T-helper 2 cell treated with Interferon-gamma antibody and Interleukin-4, amounts not matched to agents 5 μg/mL and 100 μg/mL, for 36 hours (primary cell): ENCODE results near the gene PTPRF.

Experiments
- DNase-seq: peaks from one replicate; pipeline ENCODE4 v3.0.0; 2021; ENCODE audit warnings: low spot score
- H3K27ac Mint-ChIP-seq: one replicate; pipeline ENCODE4 v1.8.0; 2021; ENCODE audit warnings: mild to moderate bottlenecking, mixed read lengths
- H3K27me3 Mint-ChIP-seq: one replicate; pipeline ENCODE4 v1.8.0; 2021; ENCODE audit warnings: low read depth, mixed read lengths
- H3K36me3 Mint-ChIP-seq: one replicate; pipeline ENCODE4 v1.8.0; 2021; ENCODE audit warnings: low read depth, mixed read lengths
- H3K4me1 Mint-ChIP-seq: one replicate; pipeline ENCODE4 v1.8.0; 2021; ENCODE audit warnings: low read depth, mixed read lengths
- H3K4me3 Mint-ChIP-seq: one replicate; pipeline ENCODE4 v1.8.0; 2022; ENCODE audit warnings: mild to moderate bottlenecking, moderate library complexity, mixed read lengths
- H3K9me3 Mint-ChIP-seq: one replicate; pipeline ENCODE4 v1.8.0; 2021; ENCODE audit warnings: mixed read lengths

PTPRF gene

DNA sequence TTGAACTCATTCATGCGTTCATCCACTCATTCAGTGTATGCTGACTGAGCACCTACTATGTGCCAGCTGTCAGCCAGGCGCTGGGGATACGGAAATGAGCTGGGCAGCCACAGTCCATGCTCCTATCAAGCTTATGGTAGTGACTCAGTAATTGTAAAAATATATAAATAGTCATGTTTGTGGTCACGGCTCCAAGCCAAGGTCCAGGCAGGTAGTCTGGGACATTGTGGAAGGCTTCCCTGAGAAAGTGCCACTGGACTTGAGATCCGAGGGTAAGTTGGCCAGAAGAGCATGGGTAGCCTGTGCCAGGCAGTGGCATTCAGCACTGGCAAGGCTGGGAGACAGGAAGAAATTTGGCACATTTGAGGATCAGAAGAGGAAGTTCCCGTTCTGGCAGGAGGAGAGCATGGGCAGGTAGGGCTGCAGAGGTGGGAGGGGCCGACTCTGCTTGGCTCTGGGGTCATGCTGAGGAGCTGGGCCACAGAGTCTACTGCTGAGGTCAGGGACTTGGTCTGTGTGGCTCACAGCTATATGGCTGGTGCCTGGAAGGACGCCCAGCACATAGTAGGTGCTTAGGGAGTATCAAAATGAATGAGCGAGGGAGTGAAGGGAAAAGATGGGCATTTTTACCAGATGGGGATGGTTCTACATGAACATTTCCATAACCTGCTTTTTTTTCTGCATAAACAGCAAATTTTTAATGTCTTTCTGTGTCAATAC, 6.9 kb downstream of the PTPRF start:
- Mint-ChIP-seq H3K4me1 (no peaks in the 10 kb centered on the region), H3K36me3 (no peaks in the 10 kb centered on the region), H3K27ac (no peak overlapping the region), H3K4me3 (no peak overlapping the region), H3K27me3 (peaks cover 13% of the 10 kb centered on the region), H3K9me3 (no peaks in the 10 kb centered on the region)
- no peak for DNase-seq

DNA sequence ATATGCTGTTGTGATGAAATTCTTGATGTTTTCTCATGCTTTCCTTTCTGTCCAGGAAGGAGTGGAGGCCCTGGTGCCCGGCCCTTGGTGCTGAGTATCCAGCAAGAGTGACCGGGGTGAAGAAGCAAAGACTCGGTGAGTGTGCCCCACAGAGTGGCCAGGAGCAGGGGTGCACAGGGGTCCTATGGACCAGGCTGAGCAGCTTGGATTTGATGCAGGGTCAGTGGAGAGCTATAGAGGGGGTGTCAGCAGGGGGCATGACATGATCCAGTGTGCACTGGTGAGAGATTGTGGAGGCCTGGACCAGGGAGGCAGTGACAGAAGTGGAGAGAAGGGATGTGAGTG, 7.4 kb downstream of the PTPRF start:
- DNase-seq: no peak
- H3K27me3 Mint-ChIP-seq: peaks cover 8% of the 10 kb centered on the region
- no peak overlapping the region for H3K27ac Mint-ChIP-seq
- no peak overlapping the region for H3K4me3 Mint-ChIP-seq
- H3K9me3 Mint-ChIP-seq: no peaks in the 10 kb centered on the region
- H3K36me3 Mint-ChIP-seq: no peaks in the 10 kb centered on the region
- no peaks in the 10 kb centered on the region for H3K4me1 Mint-ChIP-seq

DNA sequence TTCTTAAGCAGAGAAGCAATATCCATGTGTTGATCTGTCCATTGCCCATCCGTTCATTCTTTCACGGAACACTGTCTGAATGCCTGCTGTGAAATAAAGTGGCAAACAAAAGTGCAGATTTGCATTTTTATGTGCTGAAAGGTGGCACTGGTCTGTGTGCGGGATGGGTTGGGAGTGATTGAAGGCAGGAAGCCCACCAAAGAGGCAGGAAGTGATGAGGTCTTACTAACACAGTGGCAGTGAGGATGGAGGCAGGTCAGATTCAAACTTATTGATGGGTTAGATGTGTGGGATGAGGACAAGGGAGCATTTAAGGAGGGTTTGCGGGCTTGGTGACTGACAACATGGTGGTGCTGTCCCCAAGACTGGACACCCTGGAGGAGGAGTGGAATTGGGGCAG, 8.3 kb downstream of the PTPRF start:
- Mint-ChIP-seq H3K4me1 (no peaks in the 10 kb centered on the region), H3K9me3 (no peaks in the 10 kb centered on the region), H3K4me3 (no peak overlapping the region), H3K36me3 (no peaks in the 10 kb centered on the region), H3K27me3 (peaks cover 5% of the 10 kb centered on the region), H3K27ac (no peak overlapping the region)
- DNase-seq: no peak

DNA sequence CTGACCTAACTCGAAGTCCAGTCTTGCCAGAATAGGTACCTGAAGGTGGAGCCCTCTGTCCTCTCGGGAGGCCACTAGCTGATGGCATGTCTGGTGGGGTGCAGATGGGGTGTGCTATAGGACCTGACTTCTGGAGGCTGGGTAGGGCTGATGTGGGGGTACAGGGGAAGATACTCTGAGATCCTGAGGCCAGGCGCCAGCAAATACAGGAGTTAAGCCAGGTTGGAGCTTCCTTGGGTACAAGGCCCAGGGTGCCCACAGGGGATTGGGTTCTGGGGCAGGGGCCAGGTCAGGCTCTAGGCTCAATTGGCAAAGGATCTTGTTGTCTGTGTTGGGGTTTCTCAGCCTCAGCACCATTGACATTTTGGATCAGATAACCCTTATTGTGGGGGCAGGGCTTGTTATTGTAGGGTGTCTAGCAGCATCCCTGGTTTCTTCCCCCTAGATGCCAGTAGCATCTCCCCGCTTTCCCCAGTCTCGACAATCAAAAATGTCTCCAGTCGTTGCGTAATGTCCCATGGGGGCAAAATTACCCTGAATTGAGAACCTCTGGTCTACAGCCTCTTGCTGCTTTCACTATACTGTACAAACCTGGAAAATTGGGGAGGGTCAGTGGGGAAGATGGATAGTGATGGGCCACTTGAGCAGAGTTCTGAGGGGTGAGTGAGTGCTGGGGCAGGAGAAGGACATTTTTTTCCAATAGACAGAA, 9.2 kb downstream of the PTPRF start:
- H3K9me3 Mint-ChIP-seq: no peaks in the 10 kb centered on the region

DNA sequence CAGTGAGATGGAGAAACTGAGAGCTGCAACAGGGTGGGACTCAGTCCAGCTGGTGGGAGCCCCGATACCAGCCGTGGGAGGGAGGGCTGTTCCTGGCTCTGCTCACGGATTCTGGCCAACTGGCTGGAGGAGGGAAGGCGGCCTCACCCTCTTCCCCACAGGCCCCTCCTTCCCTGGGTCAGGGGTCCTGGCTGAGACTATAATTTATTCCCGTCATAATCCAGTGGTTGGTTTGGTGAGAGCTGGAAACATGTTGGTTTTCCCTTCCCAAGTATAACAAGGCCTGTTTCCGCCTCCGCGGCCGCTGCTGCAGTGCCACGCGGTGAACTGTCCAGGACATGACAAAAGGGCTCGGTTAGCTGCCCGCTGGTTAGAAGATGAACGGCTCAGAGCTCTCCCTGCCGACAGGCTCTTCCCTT, 10.0 kb downstream of the PTPRF start:
- Mint-ChIP-seq H3K4me3 (no peak overlapping the region), H3K9me3 (no peaks in the 10 kb centered on the region), H3K4me1 (no peaks in the 10 kb centered on the region), H3K27ac (no peak overlapping the region), H3K36me3 (no peaks in the 10 kb centered on the region), H3K27me3 (no peaks in the 10 kb centered on the region)
- no peak for DNase-seq

More for the DNA sequence above, 9.2 kb downstream of the PTPRF start:
- H3K4me3 Mint-ChIP-seq: no peak overlapping the region
- no peak overlapping the region for H3K27ac Mint-ChIP-seq
- H3K4me1 Mint-ChIP-seq: no peaks in the 10 kb centered on the region
- no peaks in the 10 kb centered on the region for H3K27me3 Mint-ChIP-seq
- DNase-seq: no peak
- H3K36me3 Mint-ChIP-seq: no peaks in the 10 kb centered on the region

DNA sequence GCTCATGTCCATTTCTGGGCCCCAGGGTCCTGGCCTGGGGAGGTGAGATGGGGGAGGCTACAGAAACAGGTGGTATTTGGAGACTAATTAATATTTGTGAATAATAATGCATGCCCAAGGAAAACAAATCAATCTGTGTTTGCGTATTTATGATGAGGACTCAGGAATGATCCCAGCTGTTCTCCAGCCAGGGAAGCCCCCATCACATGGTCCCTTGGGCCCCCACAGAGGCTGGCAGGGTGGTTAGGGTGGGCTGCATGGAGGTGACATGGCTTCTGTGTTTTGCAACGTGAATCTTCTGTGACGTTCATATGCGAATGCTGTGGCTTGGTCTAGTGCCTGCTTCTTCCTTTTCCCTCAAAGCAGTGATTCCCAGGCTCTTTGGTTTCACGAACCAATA, 10.5 kb downstream of the PTPRF start:
- DNase-seq: no peak
- H3K27ac Mint-ChIP-seq: no peak overlapping the region
- H3K27me3 Mint-ChIP-seq: no peaks in the 10 kb centered on the region
- H3K9me3 Mint-ChIP-seq: no peaks in the 10 kb centered on the region
- H3K4me1 Mint-ChIP-seq: no peaks in the 10 kb centered on the region
- H3K4me3 Mint-ChIP-seq: no peak overlapping the region
- no peaks in the 10 kb centered on the region for H3K36me3 Mint-ChIP-seq

DNA sequence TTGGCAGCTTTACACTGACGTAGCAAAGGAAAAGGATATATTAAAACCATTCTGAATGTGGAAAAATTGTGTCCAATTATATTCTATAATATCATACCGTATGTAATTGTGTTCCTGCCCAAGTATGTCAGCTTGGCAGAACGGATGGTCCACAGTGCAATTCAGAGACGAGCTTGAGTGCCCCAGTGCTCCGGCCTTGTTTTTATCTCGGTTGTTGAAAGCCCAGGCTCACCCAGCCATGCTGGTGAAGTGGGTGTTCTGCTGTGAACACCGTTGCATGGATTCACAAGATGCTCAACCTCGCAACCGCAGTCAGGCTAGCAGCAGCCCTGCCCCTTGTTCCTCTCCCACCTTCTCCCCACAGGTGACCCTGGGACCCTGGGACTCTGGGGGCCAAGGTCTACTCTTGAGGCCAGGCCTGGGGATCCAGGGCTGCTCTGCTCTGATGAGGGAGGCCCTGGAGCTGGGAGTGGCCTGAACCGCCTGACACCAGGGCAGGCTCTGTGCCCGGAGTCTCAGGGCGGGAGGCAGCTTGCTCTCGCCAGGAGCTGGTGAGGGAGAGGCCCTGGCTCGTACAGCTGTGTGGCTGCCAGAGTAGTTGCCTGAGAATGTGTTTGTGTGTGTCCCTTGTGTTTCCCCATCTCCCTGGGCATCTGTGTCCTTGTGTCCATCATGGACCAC, 11.2 kb downstream of the PTPRF start:
- no peak overlapping the region for H3K4me3 Mint-ChIP-seq
- no peaks in the 10 kb centered on the region for H3K27me3 Mint-ChIP-seq
- H3K36me3 Mint-ChIP-seq: no peaks in the 10 kb centered on the region
- no peak for DNase-seq
- no peaks in the 10 kb centered on the region for H3K4me1 Mint-ChIP-seq
- H3K27ac Mint-ChIP-seq: no peak overlapping the region
- H3K9me3 Mint-ChIP-seq: no peaks in the 10 kb centered on the region

DNA sequence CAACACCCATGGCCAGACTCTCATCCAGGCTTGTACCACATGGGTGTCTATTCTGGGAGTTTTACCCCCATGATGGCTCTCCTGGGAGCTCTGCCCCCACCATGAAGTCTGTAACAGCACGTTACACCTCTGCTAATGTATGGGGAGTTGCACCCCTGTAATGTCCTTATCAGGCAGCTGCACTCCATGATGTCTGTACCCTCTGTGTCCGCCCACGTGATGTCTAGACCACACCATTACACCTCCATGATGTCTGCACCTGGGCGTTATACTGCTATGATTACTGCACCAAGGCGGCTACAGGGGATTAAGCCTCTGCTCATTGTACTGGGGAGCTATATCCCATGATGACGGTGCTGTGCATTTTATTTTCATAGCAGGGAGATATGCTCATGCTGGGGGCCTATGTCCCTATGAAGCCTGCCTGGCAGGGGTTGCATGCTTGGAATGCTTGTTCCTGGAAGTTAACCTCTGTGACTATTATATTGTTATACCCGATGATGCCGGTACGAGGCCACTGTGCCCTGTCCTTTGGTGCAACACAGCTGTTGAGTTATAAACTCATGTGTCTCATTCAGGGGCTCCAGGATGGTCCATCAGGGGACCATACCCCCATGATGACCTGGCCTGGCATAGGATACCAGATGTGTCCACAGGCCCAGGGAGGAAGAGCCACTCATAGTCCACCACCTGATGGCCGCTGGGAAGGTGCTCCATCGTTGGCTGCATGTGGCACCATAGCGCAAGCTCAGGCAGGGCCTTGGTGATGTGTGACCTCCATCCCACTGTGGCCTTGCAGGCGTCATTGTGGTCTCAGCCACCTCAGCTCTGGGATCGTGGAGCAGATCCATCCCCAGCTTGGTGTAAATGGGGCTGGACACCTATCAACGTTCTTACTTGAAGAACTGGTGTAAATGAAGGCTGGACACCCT, 12.1 kb downstream of the PTPRF start:
- no peaks in the 10 kb centered on the region for H3K9me3 Mint-ChIP-seq
- no peaks in the 10 kb centered on the region for H3K4me1 Mint-ChIP-seq
- no peak overlapping the region for H3K4me3 Mint-ChIP-seq
- no peak overlapping the region for H3K27ac Mint-ChIP-seq
- no peaks in the 10 kb centered on the region for H3K36me3 Mint-ChIP-seq
- H3K27me3 Mint-ChIP-seq: no peaks in the 10 kb centered on the region
- DNase-seq: no peak

DNA sequence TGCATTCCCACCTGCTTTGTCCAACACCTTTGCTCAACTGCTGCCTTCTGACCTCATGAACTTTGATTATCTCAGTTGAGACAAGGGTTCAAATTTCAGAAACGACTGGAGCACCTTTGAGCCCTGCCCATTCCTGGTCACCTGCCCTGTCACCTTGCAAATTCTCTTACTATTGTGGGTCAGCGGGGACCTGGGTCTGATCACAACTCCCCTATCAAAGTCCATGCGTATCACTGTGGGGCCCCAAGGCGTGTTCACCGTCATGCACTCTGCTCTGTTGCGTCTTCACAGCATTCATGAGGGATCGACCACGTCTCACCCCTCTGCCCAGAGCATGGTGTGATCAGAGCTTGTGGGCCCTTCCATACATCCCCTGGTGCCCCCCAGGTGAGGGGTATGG, 12.9 kb downstream of the PTPRF start:
- Mint-ChIP-seq H3K4me1 (no peaks in the 10 kb centered on the region), H3K27me3 (no peaks in the 10 kb centered on the region), H3K27ac (no peak overlapping the region), H3K4me3 (no peak overlapping the region), H3K36me3 (no peaks in the 10 kb centered on the region), H3K9me3 (no peaks in the 10 kb centered on the region)
- no peak for DNase-seq

DNA sequence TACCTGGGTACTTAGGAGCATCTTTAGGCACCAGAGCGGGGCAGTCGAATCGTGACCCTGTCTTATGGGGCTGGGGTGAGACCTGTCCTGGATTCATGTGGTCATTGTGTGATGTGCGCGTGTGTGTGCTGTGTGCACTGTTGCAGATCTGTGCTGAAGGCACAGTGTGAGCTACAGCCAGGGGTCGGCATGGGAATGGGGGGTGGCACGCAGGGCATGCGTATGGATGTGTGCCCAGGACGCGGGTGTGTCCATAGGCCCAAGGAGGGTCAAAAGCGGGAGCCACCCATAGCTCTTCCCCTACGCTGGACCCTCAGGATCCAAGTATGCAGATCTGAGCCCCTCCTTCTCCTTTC, 14.6 kb downstream of the PTPRF start:
- Mint-ChIP-seq H3K27ac (no peak overlapping the region), H3K9me3 (no peaks in the 10 kb centered on the region), H3K27me3 (no peaks in the 10 kb centered on the region), H3K36me3 (no peaks in the 10 kb centered on the region), H3K4me3 (no peak overlapping the region), H3K4me1 (peaks cover under 1% of the 10 kb centered on the region)
- no peak for DNase-seq

DNA sequence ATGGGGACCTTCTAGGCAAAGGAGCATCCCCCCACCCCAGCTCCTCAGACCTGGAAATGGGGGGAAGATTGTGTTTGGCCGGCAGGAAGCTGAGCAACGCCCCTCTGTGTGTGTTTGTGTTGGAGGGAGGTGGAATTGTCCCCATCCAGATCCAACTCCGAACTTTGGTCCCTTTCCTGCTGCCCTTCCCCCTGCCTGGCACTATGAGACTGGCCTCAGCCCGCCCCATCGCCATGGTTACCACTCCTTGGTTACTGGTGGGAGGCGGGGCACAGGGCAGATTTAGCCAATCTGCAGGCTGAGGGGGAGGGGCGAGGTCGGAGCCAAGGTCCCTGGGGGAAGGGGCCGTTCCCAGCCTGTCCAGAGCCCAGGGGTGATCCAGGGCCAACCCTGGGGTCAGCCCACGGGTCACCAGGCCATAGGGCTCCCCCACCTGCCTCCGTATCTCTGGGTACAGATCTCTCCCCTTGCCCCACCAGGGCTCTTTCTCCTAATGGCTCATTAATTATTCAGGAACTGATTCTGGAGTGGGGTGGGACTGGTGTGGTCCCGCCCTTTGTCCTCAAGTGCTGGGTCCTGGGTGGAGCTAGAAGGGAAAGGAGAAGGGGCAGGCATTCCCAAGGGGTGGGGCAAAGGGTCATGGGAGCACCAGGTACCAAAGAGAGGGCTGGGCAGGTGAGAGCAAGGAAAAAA, 15.2 kb downstream of the PTPRF start:
- H3K9me3 Mint-ChIP-seq: no peaks in the 10 kb centered on the region
- peaks cover 5% of the 10 kb centered on the region for H3K27me3 Mint-ChIP-seq
- no peaks in the 10 kb centered on the region for H3K36me3 Mint-ChIP-seq
- no peak overlapping the region for H3K27ac Mint-ChIP-seq
- peaks cover 2% of the 10 kb centered on the region for H3K4me1 Mint-ChIP-seq
- no peak for DNase-seq
- H3K4me3 Mint-ChIP-seq: no peak overlapping the region

DNA sequence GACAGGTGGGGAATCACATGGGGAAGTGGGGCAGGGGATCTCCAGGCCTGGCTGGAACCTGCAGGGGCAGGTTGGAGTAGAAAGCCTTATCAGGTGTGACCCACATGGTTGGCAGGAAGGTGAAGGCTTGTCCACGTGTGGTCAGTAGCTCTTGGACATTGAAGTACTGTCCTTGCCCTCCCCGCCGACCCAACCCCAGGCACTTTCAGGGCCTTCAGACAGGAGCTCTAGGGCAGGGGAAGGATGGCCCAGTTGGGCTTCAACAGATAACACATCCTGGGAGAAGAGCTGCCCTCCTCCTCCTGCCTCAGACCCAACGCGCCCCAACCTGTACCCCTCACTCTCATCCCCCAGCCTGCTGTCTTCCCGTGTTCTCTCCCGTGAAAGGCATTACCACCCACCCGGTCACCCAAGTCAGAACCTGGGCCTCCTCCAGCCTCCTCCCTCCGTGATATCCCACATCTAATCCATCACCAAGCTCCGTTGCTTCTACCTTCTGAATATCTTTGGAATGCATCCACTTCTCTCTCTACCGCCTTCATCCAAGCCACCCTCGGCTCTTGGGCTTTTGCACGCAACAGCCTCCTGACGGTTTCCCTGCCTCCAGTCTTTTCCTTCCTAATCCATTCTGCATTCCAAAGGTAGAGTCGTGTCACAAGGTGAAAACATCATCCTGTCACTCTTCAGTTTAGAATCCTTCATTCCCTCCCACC, 15.9 kb downstream of the PTPRF start:
- Mint-ChIP-seq H3K27ac (no peak overlapping the region), H3K36me3 (no peaks in the 10 kb centered on the region), H3K4me1 (peaks cover 2% of the 10 kb centered on the region), H3K9me3 (no peaks in the 10 kb centered on the region), H3K4me3 (no peak overlapping the region), H3K27me3 (peaks cover 9% of the 10 kb centered on the region)
- DNase-seq: no peak

DNA sequence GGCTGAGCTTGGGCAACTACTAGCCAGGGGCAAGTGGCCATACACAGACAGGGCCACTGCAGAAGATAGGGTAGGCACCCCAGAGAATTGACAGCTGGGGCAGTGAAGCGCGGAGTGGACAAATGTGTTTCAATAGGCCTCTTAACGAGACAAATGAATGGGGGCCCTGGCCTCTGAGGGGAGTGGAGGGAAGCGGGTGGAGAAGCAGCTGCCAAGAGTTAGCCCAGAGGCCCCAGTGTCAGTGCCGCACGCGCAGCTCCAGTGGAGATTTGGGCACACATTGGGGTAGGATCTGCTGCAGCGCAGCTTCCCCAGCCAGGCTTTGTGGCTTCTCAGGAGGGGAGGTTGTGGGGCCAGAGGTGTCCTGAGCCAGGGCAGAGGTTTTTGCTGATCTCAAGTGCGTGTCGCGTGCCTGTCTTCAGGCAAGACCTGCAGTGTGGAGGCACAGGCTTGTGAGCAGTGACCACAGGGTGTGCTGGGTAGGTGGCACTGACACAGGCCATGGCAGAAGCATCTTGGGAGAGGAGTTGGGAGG, 16.9 kb downstream of the PTPRF start:
- peaks cover 12% of the 10 kb centered on the region for H3K27me3 Mint-ChIP-seq
- no peaks in the 10 kb centered on the region for H3K36me3 Mint-ChIP-seq
- H3K4me3 Mint-ChIP-seq: no peak overlapping the region
- DNase-seq: no peak
- H3K4me1 Mint-ChIP-seq: peaks cover 2% of the 10 kb centered on the region
- H3K27ac Mint-ChIP-seq: no peak overlapping the region
- no peaks in the 10 kb centered on the region for H3K9me3 Mint-ChIP-seq
